ENCODE measurements around the gene GSG1L2.

GSG1L2 gene

GRCh38 chr17:9824797-9825338, 3.0 kb upstream of the GSG1L2 start:
- DNase-seq, result no peak

GRCh38 chr17:9824094-9824493, 2.2 kb upstream of the GSG1L2 start:
- DNase-seq, result no peak

GRCh38 chr17:9820448-9820847, 1.4 kb downstream of the GSG1L2 start:
- no peak for DNase-seq

GRCh38 chr17:9818760-9819159, 3.1 kb downstream of the GSG1L2 start:
- DNase-seq, result no peak

GRCh38 chr17:9817086-9817485, 4.8 kb downstream of the GSG1L2 start:
- DNase-seq, result no peak

GRCh38 chr17:9816472-9816871, 5.4 kb downstream of the GSG1L2 start:
- no peak for DNase-seq

GRCh38 chr17:9814337-9814945, 7.4 kb downstream of the GSG1L2 start:
- no peak for DNase-seq

- no peak for DNase-seq
These were observed 8.7 kb downstream of the GSG1L2 start for GRCh38 chr17:9813166-9813565.

- DNase-seq, result no peak
These were observed 10.3 kb downstream of the GSG1L2 start for GRCh38 chr17:9811537-9811936.

- DNase-seq, result no peak
These were observed 10.8 kb downstream of the GSG1L2 start for GRCh38 chr17:9811086-9811485.

GRCh38 chr17:9810100-9810949, 11.6 kb downstream of the GSG1L2 start:
- no peak for DNase-seq

GRCh38 chr17:9809409-9809808, 12.5 kb downstream of the GSG1L2 start:
- no peak for DNase-seq

- DNase-seq, result no peak
These were observed 15.2 kb downstream of the GSG1L2 start for GRCh38 chr17:9806699-9807098.

- no peak for DNase-seq
These were observed 16.1 kb downstream of the GSG1L2 start for GRCh38 chr17:9805769-9806168.

GRCh38 chr17:9802697-9803096, 19.2 kb downstream of the GSG1L2 start:
- no peak for DNase-seq

GRCh38 chr17:9802294-9802693, 19.6 kb downstream of the GSG1L2 start:
- no peak for DNase-seq

GRCh38 chr17:9801505-9801904, 20.4 kb downstream of the GSG1L2 start:
- no peak for DNase-seq

- DNase-seq, result no peak
These were observed 23.2 kb downstream of the GSG1L2 start for GRCh38 chr17:9798724-9799123.

GRCh38 chr17:9798008-9798407, 23.9 kb downstream of the GSG1L2 start:
- DNase-seq, result no peak

- no peak for DNase-seq
These were observed 29.6 kb downstream of the GSG1L2 start for GRCh38 chr17:9792181-9792840.

GRCh38 chr17:9790889-9791876, 30.7 kb downstream of the GSG1L2 start, which contains the start of gene DHRS7C:
DHRS7C (minus strand) TSS chr17:9791592; CDS start chr17:9791284, 308 bp downstream.
- DNase-seq, result no peak

GRCh38 chr17:9790316-9790715, 31.6 kb downstream of the GSG1L2 start:
- no peak for DNase-seq

Data from Kasumi-1 (cell line).